PC-3 (cell line): ENCODE measurements around the gene SAP30L. TPM values are rescaled to one million over a fixed set of nuclear protein-coding genes. Genes with fewer than 3 reads are reported as not detected.

Experiments used
- ATAC-seq: fragments of 200-7000 bp; cut with Tn5 transposase; 2 replicates; pipeline ENCODE4 v1.9.1; 2020; ENCODE audit warnings: mild to moderate bottlenecking, moderate library complexity
- BruUV-seq: library from RNA; stranded (reverse); fragments of 400-500 nt; replicated peaks from 2 replicates; lab custom pipeline; 2021; lab: Mats Ljungman, UMichigan
- CTCF ChIA-PET: fragments of 300-600 bp; sonication (Branson Sonifier 250); formaldehyde crosslinking; loops from one replicate; lab custom pipeline; 2022; ENCODE audit warnings: antibody characterized with exemption; lab: Charles Lee
- POLR2A ChIA-PET: fragments of 300-600 bp; sonication (Branson Sonifier 250); formaldehyde crosslinking; loops from one replicate; lab custom pipeline; 2022; ENCODE audit warnings: antibody characterized with exemption; ENCODE audit not compliant: unreplicated experiment; lab: Charles Lee
- DNase-seq: peaks from one replicate; pipeline ENCODE4 v3.0.0-alpha.2; 2015
- H2AFZ ChIP-seq: fragments of 300-600 bp; sonication (generic); 2 replicates; pipeline ENCODE4 v1.6.0; 2016; ENCODE audit warnings: antibody characterized with exemption, low read length
- H3F3A ChIP-seq: fragments of 300-600 bp; sonication (generic); one replicate; pipeline ENCODE4 v1.6.0; 2017; ENCODE audit warnings: antibody characterized with exemption, low read length, control low read depth, mild to moderate bottlenecking; ENCODE audit not compliant: unreplicated experiment
- H3K27ac ChIP-seq: fragments of 300-600 bp; sonication (generic); 2 replicates; pipeline ENCODE4 v1.5.1; 2016; ENCODE audit warnings: mild to moderate bottlenecking, low read length
- H3K27me3 ChIP-seq: fragments of 300-600 bp; sonication (generic); 2 replicates; pipeline ENCODE4 v1.6.1; 2016; ENCODE audit warnings: low read length, mixed read lengths
- H3K36me3 ChIP-seq: fragments of 300-600 bp; sonication (generic); 2 replicates; pipeline ENCODE4 v1.6.1; 2016; ENCODE audit warnings: low read depth, mixed run types, low read length, mixed read lengths
- H3K4me1 ChIP-seq: fragments of 300-600 bp; sonication (generic); 2 replicates; pipeline ENCODE4 v1.5.1; 2016; ENCODE audit warnings: low read length; ENCODE audit not compliant: insufficient read depth
- H3K4me2 ChIP-seq: fragments of 300-600 bp; sonication (generic); 2 replicates; pipeline ENCODE4 v1.6.0; 2016; ENCODE audit warnings: low read length
- H3K4me3 ChIP-seq: fragments of 300-600 bp; sonication (generic); 2 replicates; pipeline ENCODE4 v1.5.1; 2016; ENCODE audit warnings: mild to moderate bottlenecking, low read length, mixed read lengths
- H3K79me2 ChIP-seq: fragments of 300-600 bp; sonication (generic); 2 replicates; pipeline ENCODE4 v1.6.1; 2017; ENCODE audit warnings: low read length, mixed read lengths
- H3K9ac ChIP-seq: fragments of 300-600 bp; sonication (generic); 2 replicates; pipeline ENCODE4 v1.6.0; 2016; ENCODE audit warnings: mild to moderate bottlenecking, low read length
- H3K9me2 ChIP-seq: fragments of 300-600 bp; sonication (generic); replicated peaks from 2 replicates; pipeline ENCODE4 v1.6.1; 2016; ENCODE audit warnings: mixed run types, low read length, mixed read lengths
- H3K9me3 ChIP-seq: fragments of 300-600 bp; sonication (generic); 2 replicates; pipeline ENCODE4 v1.6.1; 2016; ENCODE audit warnings: low read length, mixed read lengths
- H4K20me1 ChIP-seq: fragments of 300-600 bp; sonication (generic); 2 replicates; pipeline ENCODE4 v1.6.1; 2016; ENCODE audit warnings: low read length, mixed read lengths
- CTCF ChIP-seq: fragments of 300-600 bp; sonication (generic); conservative IDR thresholded peaks from 2 replicates; pipeline ENCODE4 v1.5.1; 2017; ENCODE audit warnings: antibody characterized with exemption, low read depth, mild to moderate bottlenecking, low read length
- EZH2 ChIP-seq: fragments of 300-600 bp; sonication (generic); IDR thresholded peaks from one replicate; pipeline ENCODE4 v1.6.1; 2017; ENCODE audit warnings: antibody characterized with exemption, mild to moderate bottlenecking, low read length; ENCODE audit not compliant: unreplicated experiment
- EZH2phosphoT487 ChIP-seq: fragments of 300-600 bp; sonication (generic); IDR thresholded peaks from 2 replicates; pipeline ENCODE4 v1.6.1; 2018; ENCODE audit warnings: mild to moderate bottlenecking, antibody characterized with exemption, low read length, borderline replicate concordance
- intact Hi-C: fragments of 100-400 bp; cut with micrococcal nuclease; formaldehyde crosslinking; loops from 2 replicates; pipeline ENCODE4 v1.9.0; 2023
- total RNA-seq: library from RNA; depleted of rRNA; stranded (reverse); fragments of >200 nt; gene quantifications from 2 replicates; pipeline ENCODE4 v1.2.3, GENCODE V29; 2014

SAP30L gene
- total RNA-seq, 1 experiment from 2014 or later: 36.0 TPM

- BruUV-seq: no TSS peak
- no peak for TF ChIP-seq EZH2phosphoT487
- no peak for TF ChIP-seq EZH2
- no peak for TF ChIP-seq CTCF
- no peak overlapping the region for H2AFZ ChIP-seq
- H3K9me3 ChIP-seq: no peaks in the 10 kb centered on the region
- H3K79me2 ChIP-seq: no peaks in the 10 kb centered on the region
- no peaks in the 10 kb centered on the region for H3K36me3 ChIP-seq
- H3K27ac ChIP-seq: no peak overlapping the region
- CTCF ChIA-PET: no interaction called here
- H3K4me3 ChIP-seq: no peak overlapping the region
- no peak for DNase-seq
- intact Hi-C loops: no loop called here
- no peak overlapping the region for H3K4me2 ChIP-seq
- H3K4me1 ChIP-seq: no peaks in the 10 kb centered on the region
- H3F3A ChIP-seq: no peaks in the 10 kb centered on the region
- no peak for ATAC-seq
- H3K9ac ChIP-seq: no peak overlapping the region
- no peaks in the 10 kb centered on the region for H3K27me3 ChIP-seq
- no peaks in the 10 kb centered on the region for H4K20me1 ChIP-seq
- H3K9me2 ChIP-seq: no peaks in the 10 kb centered on the region
- POLR2A ChIA-PET: no interaction called here
Measured at GRCh38 chr5:154428208-154428607, 17.6 kb upstream of the SAP30L start.

GRCh38 chr5:154429341-154429740 is 16.5 kb upstream of the SAP30L start:
- Histone ChIP-seq H3K9ac (no peak overlapping the region), H4K20me1 (no peaks in the 10 kb centered on the region), H2AFZ (no peak overlapping the region), H3K4me1 (no peaks in the 10 kb centered on the region), H3K4me3 (no peak overlapping the region), H3K79me2 (no peaks in the 10 kb centered on the region), H3K36me3 (no peaks in the 10 kb centered on the region), H3K27ac (no peak overlapping the region), H3F3A (no peaks in the 10 kb centered on the region), H3K9me3 (no peaks in the 10 kb centered on the region), H3K27me3 (no peaks in the 10 kb centered on the region), H3K9me2 (no peaks in the 10 kb centered on the region), H3K4me2 (no peak overlapping the region)
- CTCF ChIA-PET: no interaction called here
- BruUV-seq: no TSS peak
- intact Hi-C loops: no loop called here
- TF ChIP-seq CTCF (no peak), EZH2 (no peak), EZH2phosphoT487 (no peak)
- no peak for DNase-seq
- ATAC-seq: no peak
- POLR2A ChIA-PET: no interaction called here

GRCh38 chr5:154430466-154430865 is 15.3 kb upstream of the SAP30L start:
- BruUV-seq: no TSS peak
- no peak overlapping the region for H3K9ac ChIP-seq
- H3K4me2 ChIP-seq: no peak overlapping the region
- no peaks in the 10 kb centered on the region for H3K79me2 ChIP-seq
- H3K4me3 ChIP-seq: no peak overlapping the region
- H3K36me3 ChIP-seq: no peaks in the 10 kb centered on the region
- TF ChIP-seq EZH2phosphoT487 (no peak), CTCF (no peak), EZH2 (no peak)
- ChIA-PET CTCF (no interaction called here), POLR2A (no interaction called here)
- H3K27ac ChIP-seq: no peak overlapping the region
- H3K9me2 ChIP-seq: no peaks in the 10 kb centered on the region
- no peaks in the 10 kb centered on the region for H4K20me1 ChIP-seq
- no peaks in the 10 kb centered on the region for H3F3A ChIP-seq
- intact Hi-C loops: no loop called here
- DNase-seq (no peak), ATAC-seq (no peak)
- no peak overlapping the region for H2AFZ ChIP-seq
- H3K4me1 ChIP-seq: no peaks in the 10 kb centered on the region
- H3K27me3 ChIP-seq: no peaks in the 10 kb centered on the region
- no peaks in the 10 kb centered on the region for H3K9me3 ChIP-seq
